ENCODE results near the gene CAPN9. TPM values are rescaled to one million over a fixed set of nuclear protein-coding genes. Genes with fewer than 3 reads are reported as not detected.

Gene CAPN9
- total RNA-seq, 2 donors from 2014 or later: 0.45 to 0.59 TPM

GRCh38 chr1:230825761-230826160 lies 78.6 kb downstream of the CAPN9 start:
- TF ChIP-seq POLR2A (IDR thresholded peaks at IDR 0.05) (no peak), POLR2AphosphoS5 (IDR thresholded peaks at IDR 0.05) (no peak), CTCF (IDR thresholded peaks at IDR 0.05) (no peak)
- DNase-seq (ENCODE audit: low spot score): no peak
- intact Hi-C loops (cut with DNase I): no loop called here
- no peaks in the 10 kb centered on the region for H3K4me1 ChIP-seq (replicated peaks)
- no peak overlapping the region for H3K4me3 ChIP-seq
- no peaks in the 10 kb centered on the region for H3K27me3 ChIP-seq (replicated peaks; ENCODE audit: insufficient read depth)
- 97% methylated on average over 3 of the region's 3 CpGs for WGBS
- H3K9me3 ChIP-seq: no peaks in the 10 kb centered on the region
- no peak overlapping the region for H3K27ac ChIP-seq
- no peaks in the 10 kb centered on the region for H3K36me3 ChIP-seq

GRCh38 chr1:230826166-230826875 lies 79.1 kb downstream of the CAPN9 start:
- no peaks in the 10 kb centered on the region for H3K36me3 ChIP-seq
- TF ChIP-seq POLR2A (IDR thresholded peaks at IDR 0.05): no peak
- no peak for TF ChIP-seq POLR2AphosphoS5 (IDR thresholded peaks at IDR 0.05)
- no peak for TF ChIP-seq CTCF (IDR thresholded peaks at IDR 0.05)
- no peaks in the 10 kb centered on the region for H3K27me3 ChIP-seq (replicated peaks; ENCODE audit: insufficient read depth)
- intact Hi-C loops (cut with DNase I): no loop called here
- no peak for DNase-seq (ENCODE audit: low spot score)
- no peak overlapping the region for H3K4me3 ChIP-seq
- H3K4me1 ChIP-seq (replicated peaks): no peaks in the 10 kb centered on the region
- WGBS: 92% methylated on average over 9 of the region's 9 CpGs
- H3K27ac ChIP-seq: no peak overlapping the region
- no peaks in the 10 kb centered on the region for H3K9me3 ChIP-seq

GRCh38 chr1:230827081-230827681 lies 80.0 kb downstream of the CAPN9 start:
- Histone ChIP-seq H3K27me3 (replicated peaks; ENCODE audit: insufficient read depth) (no peaks in the 10 kb centered on the region), H3K4me3 (no peak overlapping the region), H3K27ac (no peak overlapping the region), H3K9me3 (no peaks in the 10 kb centered on the region), H3K4me1 (replicated peaks) (no peaks in the 10 kb centered on the region), H3K36me3 (no peaks in the 10 kb centered on the region)
- no peak for DNase-seq (ENCODE audit: low spot score)
- intact Hi-C loops (cut with DNase I): no loop called here
- TF ChIP-seq POLR2AphosphoS5 (IDR thresholded peaks at IDR 0.05) (no peak), POLR2A (IDR thresholded peaks at IDR 0.05) (no peak), CTCF (IDR thresholded peaks at IDR 0.05) (no peak)
- 75% methylated on average over 7 of the region's 7 CpGs for WGBS

- no peaks in the 10 kb centered on the region for H3K9me3 ChIP-seq
- no peaks in the 10 kb centered on the region for H3K27me3 ChIP-seq (replicated peaks; ENCODE audit: insufficient read depth)
- TF ChIP-seq POLR2AphosphoS5 (IDR thresholded peaks at IDR 0.05) (no peak), CTCF (IDR thresholded peaks at IDR 0.05) (no peak), POLR2A (IDR thresholded peaks at IDR 0.05) (no peak)
- H3K4me1 ChIP-seq (replicated peaks): no peaks in the 10 kb centered on the region
- intact Hi-C loops (cut with DNase I): no loop called here
- H3K4me3 ChIP-seq: no peak overlapping the region
- H3K36me3 ChIP-seq: no peaks in the 10 kb centered on the region
- no peak for DNase-seq (ENCODE audit: low spot score)
- no peak overlapping the region for H3K27ac ChIP-seq
- WGBS: 57% methylated on average over 5 of the region's 5 CpGs
Observed at GRCh38 chr1:230827801-230828200, 80.6 kb downstream of the CAPN9 start.

GRCh38 chr1:230828421-230828820 lies 81.2 kb downstream of the CAPN9 start:
- H3K27ac ChIP-seq: no peak overlapping the region
- DNase-seq (ENCODE audit: low spot score): no peak
- no peaks in the 10 kb centered on the region for H3K9me3 ChIP-seq
- intact Hi-C loops (cut with DNase I): no loop called here
- TF ChIP-seq POLR2AphosphoS5 (IDR thresholded peaks at IDR 0.05) (no peak), POLR2A (IDR thresholded peaks at IDR 0.05) (no peak), CTCF (IDR thresholded peaks at IDR 0.05) (no peak)
- 86% methylated on average over 4 of the region's 4 CpGs for WGBS
- no peaks in the 10 kb centered on the region for H3K4me1 ChIP-seq (replicated peaks)
- no peaks in the 10 kb centered on the region for H3K36me3 ChIP-seq
- H3K4me3 ChIP-seq: no peak overlapping the region
- H3K27me3 ChIP-seq (replicated peaks; ENCODE audit: insufficient read depth): no peaks in the 10 kb centered on the region

Data from prostate gland (tissue), 2 donors.